Spleen (tissue), 7 donors: ENCODE measurements around the gene STX18.

ENCODE experiments used
- CTCF ChIP-seq, 11 experiments: fragments of 200-600 bp in 7 of 11; fragments of 450-650 bp in 4 of 11; sonication (generic) in 4 of 11; IDR thresholded peaks in 8 of 11; conservative IDR thresholded peaks in 3 of 11; 1 replicate in 7 of 11; 2 replicates in 4 of 11; pipeline versions ENCODE4 v1.4.0 to v1.8.0; 2016 to 2021; ENCODE audit warnings: antibody characterized with exemption in 11 of 11, inconsistent platforms in 4 of 11, mild to moderate bottlenecking in 1 of 11
- POLR2A ChIP-seq, 3 donors: fragments of 450-650 bp; IDR thresholded peaks; one replicate each; pipeline ENCODE4 v1.5.1; 2017; ENCODE audit warnings: antibody characterized with exemption in 3 of 3, mild to moderate bottlenecking in 1 of 3
- POLR2AphosphoS5 ChIP-seq, 3 donors: sonication (generic); formaldehyde crosslinking; IDR thresholded peaks; one replicate each; pipeline ENCODE4 v1.5.1; 2017; ENCODE audit warnings: antibody characterized with exemption in 3 of 3
- donor health status: DM: no; HTN: no; CAD: no; lungs with moderate emphysema.
- donor health status: DM: no; HTN: no; CAD: no.
- donor health status: DM: no; HTN: no; CAD: no.

- TF ChIP-seq CTCF (IDR thresholded peaks at IDR 0.05 in 8 of 11, conservative IDR thresholded peaks at IDR 0.05 in 3 of 11) (no peak), POLR2A (IDR thresholded peaks at IDR 0.05) (no peak), POLR2AphosphoS5 (IDR thresholded peaks at IDR 0.05) (no peak)
Observed at GRCh38 chr4:4578981-4579380, 37.1 kb upstream of the STX18 start.
